OCI-LY1 (cell line): Measurements from ENCODE around the gene UBC.

ENCODE experiments used
- CTCF ChIP-seq: fragments of 200-600 bp; sonication (generic), shearing (Covaris generic); IDR thresholded peaks from 2 replicates; pipeline ENCODE4 v1.5.1; 2017; ENCODE audit warnings: mild to moderate bottlenecking, antibody characterized with exemption, low read length, moderate library complexity, mixed read lengths
- EZH2 ChIP-seq: fragments of 200-600 bp; sonication (generic), shearing (Covaris generic); IDR thresholded peaks from 2 replicates; pipeline ENCODE4 v1.8.0; 2017; ENCODE audit warnings: borderline replicate concordance, mixed run types, mild to moderate bottlenecking, antibody characterized with exemption, low read length, moderate library complexity, mixed read lengths

DNA sequence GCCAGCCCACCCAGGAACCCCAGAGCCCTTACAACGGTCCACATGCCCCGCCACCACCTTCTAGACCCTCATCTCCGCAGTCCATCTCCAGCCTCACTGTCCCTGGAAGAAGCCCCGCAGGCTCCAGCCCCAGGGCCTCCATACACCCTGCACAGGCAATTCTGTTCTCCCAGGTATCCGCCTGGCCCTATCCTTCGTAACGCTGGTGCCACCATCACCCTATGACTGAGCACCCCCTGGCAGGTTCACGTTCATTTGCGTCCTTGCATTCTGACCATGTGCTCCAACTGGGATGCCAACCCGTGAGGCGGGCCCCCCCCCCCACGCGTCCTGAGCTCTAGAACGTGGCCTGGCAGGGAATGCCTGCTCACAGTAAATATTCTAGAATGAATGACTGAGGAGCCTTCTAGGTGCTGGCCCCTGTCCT lies 50.1 kb downstream of the UBC start:
- TF ChIP-seq CTCF (no peak), EZH2 (no peak)
